Small intestine (tissue), 7 donors: ENCODE measurements around the gene PPP1R12A. TPM values are rescaled to one million over a fixed set of nuclear protein-coding genes. Genes with fewer than 3 reads are reported as not detected.

ENCODE experiments used
- DNase-seq, 2 donors: peaks; one replicate each; pipeline versions ENCODE4 v3.0.0 to v3.0.0-alpha.2; 2013
- FAIRE-seq: peaks from 2 replicates; lab custom pipeline; 2012; peaks lifted over from hg19 to GRCh38; lab: Jason Lieb, UNC
- H3K27ac ChIP-seq, 3 donors: one replicate each; pipeline ENCODE4 v1.5.1; 2013; ENCODE audit warnings: low read length in 2 of 3, mild to moderate bottlenecking in 2 of 3, control low read depth in 1 of 3, inconsistent platforms in 1 of 3, low read depth in 1 of 3, moderate library complexity in 1 of 3
- H3K27me3 ChIP-seq, 3 donors: one replicate each; pipeline ENCODE4 v1.6.1; 2013; ENCODE audit warnings: low read length in 3 of 3, inconsistent platforms in 1 of 3; ENCODE audit not compliant: control insufficient read depth in 3 of 3, insufficient read depth in 3 of 3
- H3K36me3 ChIP-seq, 3 donors: one replicate each; pipeline ENCODE4 v1.6.1; 2013; ENCODE audit warnings: low read length in 3 of 3, inconsistent platforms in 1 of 3, low read depth in 1 of 3, mild to moderate bottlenecking in 1 of 3, moderate library complexity in 1 of 3; ENCODE audit not compliant: control insufficient read depth in 3 of 3, insufficient read depth in 2 of 3
- H3K4me1 ChIP-seq, 3 donors: one replicate each; pipeline ENCODE4 v1.6.1; 2013; ENCODE audit warnings: low read length in 2 of 3, inconsistent platforms in 1 of 3, low read depth in 1 of 3, mild to moderate bottlenecking in 1 of 3, moderate library complexity in 1 of 3; ENCODE audit not compliant: control insufficient read depth in 3 of 3, insufficient read depth in 2 of 3
- H3K4me3 ChIP-seq, 3 donors: one replicate each; pipeline ENCODE4 v1.5.1; 2013; ENCODE audit warnings: low read length in 3 of 3, control low read depth in 1 of 3, inconsistent platforms in 1 of 3, low read depth in 1 of 3, mild to moderate bottlenecking in 1 of 3, moderate library complexity in 1 of 3
- H3K9me3 ChIP-seq, 2 donors: one replicate each; pipeline ENCODE4 v1.6.1; 2013; ENCODE audit warnings: low read depth in 1 of 2, low read length in 1 of 2; ENCODE audit not compliant: control insufficient read depth in 2 of 2, insufficient read depth in 1 of 2
- WGBS, 3 donors: extraction: QIAGEN DNeasy Blood & Tissue Kit; methylation state at CpG; one replicate each; pipeline ENCODE4 v1.1.7; 2013; 5-methylcytosine and 5-hydroxymethylcytosine counted together
- polyA plus RNA-seq, 4 donors: library from polyadenylated mRNA; stranded (reverse) in 3 of 4; unstranded in 1 of 4; fragments of 200-250 nt in 3 of 4; fragments of 120-200 nt in 1 of 4; gene quantifications; one replicate each; pipeline versions ENCODE4 v1.2.1 to v1.2.3, GENCODE V29; 2013
- donor health status: healthy with polysubstance abuse.
- donor health status: control.
- donor health status: control.
- donor health status: Bipolar disorder and iron deficiency.
- donor health status: healthy.

The PPP1R12A gene
- polyA plus RNA-seq, 4 donors, result 16.7 to 103 (median 46.5) TPM

- Histone ChIP-seq H3K36me3 (no peaks in the 10 kb centered on the region), H3K27me3 (no peaks in the 10 kb centered on the region), H3K27ac (no peak overlapping the region), H3K9me3 (no peaks in the 10 kb centered on the region), H3K4me1 (peaks cover 0 to 7% (median 2%) of the 10 kb centered on the region in 3 donors), H3K4me3 (no peak overlapping the region)
- DNase-seq, result no peak
- FAIRE-seq, result no peak
- 73 to 91% (median 85%) methylated on average over 5 of the region's 5 CpGs for WGBS, 3 donors
Observed at GRCh38 chr12:79920421-79921238, 14.3 kb downstream of the PPP1R12A start.

GRCh38 chr12:79919762-79920161 lies 15.1 kb downstream of the PPP1R12A start:
- peaks cover 0 to 7% (median 2%) of the 10 kb centered on the region in 3 donors for H3K4me1 ChIP-seq

GRCh38 chr12:79916826-79917225 lies 18.1 kb downstream of the PPP1R12A start:
- no peaks in the 10 kb centered on the region for H3K27me3 ChIP-seq
- no peaks in the 10 kb centered on the region for H3K36me3 ChIP-seq
- no peaks in the 10 kb centered on the region for H3K9me3 ChIP-seq
- no peak overlapping the region for H3K27ac ChIP-seq
- H3K4me3 ChIP-seq, result no peak overlapping the region
- no peak for FAIRE-seq
- DNase-seq, result no peak
- WGBS, 3 donors, result 99 to 100% (median 100%) methylated on average over 2 of the region's 2 CpGs
- H3K4me1 ChIP-seq, result peaks cover 0 to 7% (median under 1%) of the 10 kb centered on the region in 3 donors

More at GRCh38 chr12:79919762-79920161, 15.1 kb downstream of the PPP1R12A start:
- H3K27ac ChIP-seq, result no peak overlapping the region
- 82 to 88% (median 83%) methylated on average over 1 of the region's 1 CpG for WGBS, 3 donors
- no peaks in the 10 kb centered on the region for H3K27me3 ChIP-seq
- no peak for FAIRE-seq
- H3K36me3 ChIP-seq, result no peaks in the 10 kb centered on the region
- DNase-seq, result no peak
- no peaks in the 10 kb centered on the region for H3K9me3 ChIP-seq
- H3K4me3 ChIP-seq, result no peak overlapping the region

GRCh38 chr12:79911889-79912656 lies 22.8 kb downstream of the PPP1R12A start:
- H3K4me3 ChIP-seq, result no peak overlapping the region
- H3K27me3 ChIP-seq, result no peaks in the 10 kb centered on the region
- no peaks in the 10 kb centered on the region for H3K9me3 ChIP-seq
- H3K36me3 ChIP-seq, result no peaks in the 10 kb centered on the region
- H3K27ac ChIP-seq, result no peak overlapping the region
- peaks cover 0 to 3% (median 0%) of the 10 kb centered on the region in 3 donors for H3K4me1 ChIP-seq
- WGBS, 3 donors, result 77 to 83% (median 80%) methylated on average over 6 of the region's 6 CpGs
- no peak for FAIRE-seq
- DNase-seq, result no peak

DNA sequence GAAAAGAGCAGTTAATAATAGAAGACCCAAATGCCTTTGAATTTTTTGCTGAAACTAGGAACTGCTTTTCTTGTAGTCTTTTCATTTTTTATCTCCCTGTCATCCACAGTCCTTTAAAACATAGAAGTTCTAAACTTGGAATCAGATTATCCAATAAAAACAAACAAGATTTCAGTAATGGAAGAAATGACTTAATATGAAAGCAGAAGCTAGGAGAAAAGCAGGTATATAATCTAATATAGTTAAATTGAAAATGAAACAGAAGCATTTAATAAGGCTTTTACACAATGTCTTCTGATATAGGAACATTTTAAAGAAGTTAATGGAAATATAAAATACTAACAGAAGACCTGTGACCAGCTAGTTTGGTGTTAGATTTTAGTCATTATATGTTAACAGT lies 26.5 kb downstream of the PPP1R12A start:
- no peak for DNase-seq
- peaks cover 0 to 3% (median 0%) of the 10 kb centered on the region in 3 donors for H3K4me1 ChIP-seq

GRCh38 chr12:79901506-79901905 lies 33.4 kb downstream of the PPP1R12A start:
- H3K9me3 ChIP-seq, result no peaks in the 10 kb centered on the region
- no peaks in the 10 kb centered on the region for H3K36me3 ChIP-seq
- H3K4me1 ChIP-seq, result no peaks in the 10 kb centered on the region
- 83 to 87% (median 85%) methylated on average over 2 of the region's 2 CpGs for WGBS, 3 donors
- FAIRE-seq, result no peak
- H3K27ac ChIP-seq, result no peak overlapping the region
- H3K27me3 ChIP-seq, result no peaks in the 10 kb centered on the region
- H3K4me3 ChIP-seq, result no peak overlapping the region
- no peak for DNase-seq

More for the DNA sequence above, 26.5 kb downstream of the PPP1R12A start:
- Histone ChIP-seq H3K36me3 (no peaks in the 10 kb centered on the region), H3K9me3 (no peaks in the 10 kb centered on the region), H3K4me3 (no peak overlapping the region), H3K27ac (no peak overlapping the region), H3K27me3 (no peaks in the 10 kb centered on the region)
- FAIRE-seq, result no peak

- Histone ChIP-seq H3K4me1 (peaks cover 0 to 3% (median 0%) of the 10 kb centered on the region in 3 donors), H3K27ac (no peak overlapping the region), H3K36me3 (peaks cover 0 to 2% (median 0%) of the 10 kb centered on the region in 3 donors), H3K9me3 (no peaks in the 10 kb centered on the region), H3K27me3 (no peaks in the 10 kb centered on the region), H3K4me3 (no peak overlapping the region)
- FAIRE-seq (no peak), DNase-seq (no peak)
- 57 to 63% (median 61%) methylated on average over 2 of the region's 2 CpGs for WGBS, 3 donors
Observed at GRCh38 chr12:79900951-79901350, 33.9 kb downstream of the PPP1R12A start.

DNA sequence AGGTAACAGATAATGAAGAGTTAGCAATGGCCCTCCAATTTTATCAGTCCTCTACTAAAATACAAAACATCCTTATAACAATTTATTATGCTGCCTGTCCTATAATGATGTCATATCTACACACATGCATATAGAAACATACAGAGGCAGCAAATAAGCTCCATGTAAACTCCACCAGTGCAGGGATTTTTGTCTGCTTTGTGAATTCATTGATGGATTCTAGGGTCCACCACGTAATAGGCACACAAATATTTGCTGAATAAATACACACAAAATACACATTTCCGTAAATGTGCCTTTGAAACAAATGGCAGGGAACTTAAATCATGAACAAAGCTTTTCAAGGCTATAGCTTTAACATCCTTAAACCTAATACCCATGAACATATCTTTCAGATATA lies 34.7 kb downstream of the PPP1R12A start:
- H3K27me3 ChIP-seq, result no peaks in the 10 kb centered on the region
- DNase-seq, result no peak
- peaks cover 0 to 3% (median 0%) of the 10 kb centered on the region in 3 donors for H3K4me1 ChIP-seq
- no peak overlapping the region for H3K4me3 ChIP-seq
- WGBS, 3 donors, result 83 to 94% (median 85%) methylated on average over 2 of the region's 2 CpGs
- peaks cover 0 to 2% (median 0%) of the 10 kb centered on the region in 3 donors for H3K36me3 ChIP-seq
- H3K27ac ChIP-seq, result no peak overlapping the region
- no peak for FAIRE-seq
- H3K9me3 ChIP-seq, result no peaks in the 10 kb centered on the region
